GM21447 (cell line): ENCODE data around the gene VAX1.
"Not testable (repeated sequence)": the region's sequence is repeated elsewhere in the genome, so short reads cannot be mapped to it uniquely, and the experiment has no call there.

Experiments used
- ATAC-seq: cut with Tn5 transposase; IDR thresholded peaks from one replicate; pipeline ENCODE4 v1.9.1; 2021; ENCODE audit not compliant: unreplicated experiment

Gene VAX1

GRCh38 chr10:117136391-117136975 is 1.6 kb downstream of the VAX1 start:
- ATAC-seq, result no peak

GRCh38 chr10:117135480-117136140 is 2.5 kb downstream of the VAX1 start:
- no peak for ATAC-seq

DNA sequence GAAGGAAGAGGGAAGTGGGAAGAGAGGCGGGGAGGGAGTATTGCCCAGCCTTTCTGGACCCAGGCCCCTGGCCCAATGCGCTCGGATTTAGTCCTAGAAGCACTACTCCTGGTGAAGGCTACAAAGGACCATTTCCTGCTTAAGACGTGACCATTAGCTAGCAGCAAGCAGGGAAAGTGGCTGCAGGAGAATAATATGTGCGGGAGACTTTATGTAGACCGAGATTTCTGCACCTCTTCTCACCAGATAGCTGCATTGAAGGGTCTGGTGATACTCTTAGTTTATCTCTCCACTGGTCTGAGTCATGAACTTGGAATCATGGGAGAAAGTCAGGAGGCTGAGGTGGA is 3.1 kb downstream of the VAX1 start:
- ATAC-seq, result no peak

DNA sequence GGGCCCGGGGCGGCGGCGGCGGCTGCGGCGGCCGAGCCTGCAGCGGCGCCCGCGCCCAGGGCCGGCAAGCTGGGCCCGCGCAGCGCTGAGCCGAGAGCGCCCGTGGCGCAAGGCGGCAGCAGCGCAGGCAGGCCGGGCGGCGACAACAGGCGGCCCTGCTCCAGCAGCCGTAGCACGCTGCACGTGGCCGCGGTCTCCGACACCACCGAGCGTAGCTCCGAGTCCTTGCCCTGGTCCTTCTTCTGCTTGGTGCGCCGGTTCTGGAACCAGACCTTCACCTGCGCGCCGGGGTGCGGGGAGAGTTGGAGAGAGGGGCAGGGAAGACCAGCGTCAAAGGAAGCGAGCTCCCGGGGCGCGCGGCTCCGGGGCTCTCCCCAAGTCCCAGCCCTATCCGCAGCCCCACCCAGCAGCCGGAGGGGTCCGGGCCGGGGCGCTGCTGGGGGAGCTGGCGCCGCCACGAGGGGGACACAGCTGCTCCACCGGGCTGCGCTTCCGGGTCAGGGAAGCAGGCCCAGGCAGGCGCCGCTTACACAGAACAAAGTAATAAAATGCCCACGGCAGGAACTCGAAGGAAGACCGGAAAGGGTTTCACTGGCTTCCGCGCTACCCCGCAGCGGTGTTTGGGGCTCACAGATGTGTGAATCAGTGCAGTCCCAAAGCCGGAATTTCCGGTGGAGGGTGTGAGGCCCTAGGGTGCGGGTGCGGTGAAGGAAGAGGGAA is 3.6 kb downstream of the VAX1 start:
- ATAC-seq, result no peak

DNA sequence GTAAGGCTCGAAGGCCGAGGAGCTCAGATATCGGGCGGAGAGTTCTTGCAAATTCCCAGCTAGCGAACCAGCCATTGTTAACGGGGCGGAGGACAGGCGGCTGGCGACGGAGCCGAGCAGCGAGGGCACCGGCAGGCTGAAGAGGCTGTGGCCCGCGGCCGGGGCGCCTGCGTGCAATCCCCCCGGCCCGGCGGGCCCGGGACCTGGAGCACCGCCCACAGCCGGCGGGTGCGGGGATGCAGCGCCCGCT is 4.1 kb downstream of the VAX1 start:
- no peak for ATAC-seq

DNA sequence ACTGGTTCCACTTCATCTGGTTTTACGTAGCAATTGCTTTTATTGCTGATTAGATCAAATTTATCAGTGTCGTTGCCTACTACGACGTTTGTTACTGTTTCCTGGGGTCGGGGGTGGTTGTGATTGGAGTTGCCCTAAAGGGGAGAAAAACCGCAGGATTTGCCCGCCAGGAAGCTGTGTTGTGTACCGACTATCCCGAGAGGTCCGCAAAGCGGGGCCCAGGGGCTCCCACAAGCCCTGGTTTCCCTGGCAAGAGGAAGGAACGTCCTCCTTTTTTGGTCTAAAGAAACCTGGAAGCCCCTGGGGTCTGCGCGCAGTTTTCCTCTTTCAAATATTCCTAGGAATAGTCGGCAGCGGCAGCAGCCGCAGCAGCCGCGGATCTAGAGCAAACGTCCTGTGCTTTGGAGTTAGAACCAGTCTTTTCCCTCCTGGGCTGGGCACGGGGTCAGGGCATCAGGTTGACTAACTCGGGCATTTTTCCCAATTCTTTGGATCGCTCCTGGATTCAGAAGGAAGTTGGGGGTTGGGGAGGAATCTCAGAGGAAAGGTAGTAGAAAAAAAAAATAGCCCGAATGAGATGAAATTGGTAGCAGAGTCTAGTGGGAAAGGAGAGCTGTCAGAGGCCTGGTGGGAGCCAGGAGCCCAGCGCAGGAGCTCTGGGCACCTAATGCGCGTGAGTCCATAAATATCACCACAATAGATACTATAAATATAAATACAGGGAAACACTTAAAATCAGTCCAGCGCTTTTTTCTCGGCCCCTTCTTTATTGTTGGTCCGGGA is 4.6 kb downstream of the VAX1 start:
- ATAC-seq, result no peak

GRCh38 chr10:117132751-117133231 is 5.3 kb downstream of the VAX1 start:
- no peak for ATAC-seq

DNA sequence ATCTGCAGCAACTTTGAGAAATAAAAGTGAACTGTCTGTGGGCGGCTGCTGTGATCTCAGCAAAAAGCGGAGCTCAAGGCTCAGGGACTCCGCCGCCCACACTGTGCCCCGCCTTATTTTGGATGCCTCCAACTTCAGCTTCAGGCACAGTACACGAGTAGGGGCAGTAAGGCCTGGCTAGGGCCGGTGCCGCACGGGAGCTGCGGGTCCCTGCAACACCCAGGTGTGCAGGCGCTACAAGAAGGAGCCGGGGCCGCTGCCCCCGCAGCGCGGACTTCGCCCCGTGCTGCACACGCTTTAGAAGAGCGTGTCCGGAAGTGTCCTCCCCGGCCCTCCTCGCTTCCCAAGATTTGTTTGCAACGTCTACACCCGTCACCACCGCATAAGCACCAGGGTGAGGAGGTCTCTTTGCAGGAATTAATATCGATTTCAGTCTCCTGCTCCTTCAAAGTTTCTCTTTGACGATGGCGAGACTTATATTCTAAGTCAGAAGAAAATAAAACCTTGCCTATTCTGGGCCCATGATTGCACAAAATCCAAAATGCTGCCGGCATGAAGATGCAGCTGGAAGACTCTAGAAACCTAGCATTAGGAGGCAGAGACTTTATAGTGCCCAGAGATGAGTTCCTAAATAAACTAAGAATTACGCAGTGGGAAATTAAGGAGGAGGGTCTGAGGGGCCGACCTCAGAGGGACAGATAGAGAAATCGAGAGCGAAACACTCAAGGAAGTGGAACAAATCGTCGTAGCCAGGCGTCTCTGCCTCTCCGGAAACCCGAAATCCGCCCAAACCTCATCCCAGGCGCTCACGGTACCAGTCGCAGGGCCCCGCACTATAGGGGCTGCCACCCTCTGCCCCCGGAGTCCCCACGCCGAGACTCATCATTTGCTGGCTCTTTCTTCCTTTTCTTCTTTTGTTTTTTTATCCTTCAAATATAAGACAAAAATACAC is 6.4 kb downstream of the VAX1 start:
- no peak for ATAC-seq

DNA sequence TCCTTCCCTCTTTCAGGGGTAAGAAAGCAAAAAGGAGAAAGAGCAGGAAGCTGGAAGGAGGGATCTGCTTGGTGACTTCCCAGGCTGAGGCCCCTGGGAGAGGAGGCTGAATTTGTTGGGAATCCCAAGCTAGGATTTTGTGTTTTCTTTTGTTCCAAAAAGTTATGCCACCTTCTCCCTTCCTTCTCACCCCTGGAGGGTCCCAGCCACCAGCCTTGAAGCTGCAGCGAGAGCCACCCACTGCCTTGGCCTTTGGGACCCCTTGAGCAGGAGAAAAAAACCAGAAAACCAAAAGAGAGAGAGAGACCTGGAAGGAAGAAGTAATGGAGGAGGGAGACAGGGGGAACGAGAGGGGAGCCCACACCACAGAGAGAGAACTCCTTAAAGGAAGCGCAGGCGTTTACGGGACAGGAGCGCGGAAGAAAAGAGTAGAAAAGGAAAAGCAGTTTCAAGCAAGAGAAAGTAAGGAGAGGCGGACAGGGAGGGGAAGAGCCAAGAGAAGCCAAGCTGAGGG is 7.2 kb downstream of the VAX1 start:
- ATAC-seq, result no peak

GRCh38 chr10:117130346-117130745 is 7.7 kb downstream of the VAX1 start:
- ATAC-seq, result no peak

GRCh38 chr10:117126645-117127044 is 11.4 kb downstream of the VAX1 start:
- ATAC-seq, result not testable (repeated sequence)

GRCh38 chr10:117126034-117126433 is 12.0 kb downstream of the VAX1 start:
- no peak for ATAC-seq

DNA sequence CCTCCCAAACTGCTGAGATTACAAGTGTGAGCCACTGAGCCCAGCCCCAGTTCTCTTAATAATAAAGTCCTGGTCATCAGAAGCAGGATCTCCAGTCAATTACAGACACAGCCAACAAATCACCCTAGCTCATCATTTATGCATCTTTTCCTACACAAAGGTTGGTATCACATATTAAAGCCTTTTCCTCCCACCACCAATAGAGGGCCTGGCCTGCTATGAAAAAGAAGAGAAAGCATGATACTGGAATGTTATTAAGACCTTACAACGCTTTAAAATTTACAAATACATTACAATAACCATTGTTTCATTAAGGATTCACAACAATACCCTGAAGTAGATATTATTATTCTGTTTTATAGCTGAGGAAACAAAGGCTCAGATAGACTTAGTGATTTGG is 25.9 kb downstream of the VAX1 start:
- ATAC-seq, result no peak

- ATAC-seq, result no peak
These were observed 30.8 kb downstream of the VAX1 start for GRCh38 chr10:117107238-117107637.

DNA sequence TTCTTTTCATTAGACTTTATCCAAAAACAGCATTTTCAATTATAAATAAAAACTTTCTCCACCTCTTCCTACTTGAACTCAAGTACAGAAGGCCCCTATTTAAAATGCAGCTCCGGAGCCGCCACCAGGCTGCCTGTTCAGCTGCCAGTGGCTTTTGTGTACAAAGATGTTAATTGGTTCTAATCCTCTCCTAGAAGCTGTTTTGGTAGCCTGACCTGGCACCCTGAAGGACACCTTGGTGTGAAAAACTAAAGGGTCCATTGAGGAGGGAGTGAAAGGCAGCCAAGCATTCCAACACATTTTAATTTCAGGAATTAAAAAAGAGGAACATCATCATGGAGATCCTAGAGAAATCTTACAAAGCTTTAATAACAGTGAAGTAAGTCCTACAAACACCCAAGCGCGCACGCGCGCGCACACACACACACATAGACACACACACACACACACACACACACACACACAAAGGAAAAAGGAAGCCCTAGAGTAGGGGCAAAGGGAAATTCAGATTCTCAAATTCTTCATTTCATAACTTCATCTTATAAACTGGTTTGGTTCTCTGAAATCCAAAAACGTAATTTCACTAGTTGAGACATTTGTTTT is 41.4 kb downstream of the VAX1 start:
- no peak for ATAC-seq

- no peak for ATAC-seq
These were observed 43.2 kb downstream of the VAX1 start for GRCh38 chr10:117094856-117095255.

DNA sequence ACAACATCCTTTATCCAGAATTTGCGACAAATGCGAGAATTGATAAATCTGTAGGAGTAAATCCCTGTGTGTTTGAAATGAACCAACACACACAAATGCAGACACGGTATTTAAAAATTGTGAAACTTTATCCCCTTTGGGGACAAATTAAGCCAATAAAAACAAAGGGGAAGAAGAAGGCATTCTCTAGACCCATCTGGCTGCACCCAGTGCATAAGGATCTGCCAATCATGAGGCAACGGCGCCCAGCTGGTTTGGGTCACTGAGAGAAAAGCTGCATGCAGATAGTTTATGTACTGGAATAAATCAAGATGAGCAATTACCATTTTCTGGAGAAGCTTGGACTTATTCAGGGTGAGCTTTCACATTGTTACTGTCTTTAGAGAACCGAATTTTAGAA is 45.7 kb downstream of the VAX1 start:
- no peak for ATAC-seq

DNA sequence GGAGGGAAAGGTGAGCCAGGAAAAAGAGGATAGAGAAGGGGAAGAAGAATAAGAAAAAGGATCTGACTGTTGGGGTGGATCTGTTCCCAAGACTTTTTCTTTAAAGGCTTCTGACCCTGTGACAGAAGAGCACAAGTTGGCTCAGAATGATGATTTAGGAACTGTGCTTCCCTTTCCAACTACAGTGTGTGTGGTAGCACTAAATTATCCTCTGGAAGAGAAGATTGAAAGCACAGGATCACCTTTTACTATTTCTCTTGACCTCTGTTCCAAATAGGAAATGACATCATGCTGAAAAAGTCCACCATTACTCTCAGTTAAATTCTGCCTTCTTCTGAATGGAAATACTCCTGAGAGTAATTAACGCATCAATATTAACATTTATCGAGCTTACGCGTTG is 47.2 kb downstream of the VAX1 start:
- no peak for ATAC-seq

- ATAC-seq, result no peak
These were observed 50.5 kb downstream of the VAX1 start for GRCh38 chr10:117087521-117087920.

DNA sequence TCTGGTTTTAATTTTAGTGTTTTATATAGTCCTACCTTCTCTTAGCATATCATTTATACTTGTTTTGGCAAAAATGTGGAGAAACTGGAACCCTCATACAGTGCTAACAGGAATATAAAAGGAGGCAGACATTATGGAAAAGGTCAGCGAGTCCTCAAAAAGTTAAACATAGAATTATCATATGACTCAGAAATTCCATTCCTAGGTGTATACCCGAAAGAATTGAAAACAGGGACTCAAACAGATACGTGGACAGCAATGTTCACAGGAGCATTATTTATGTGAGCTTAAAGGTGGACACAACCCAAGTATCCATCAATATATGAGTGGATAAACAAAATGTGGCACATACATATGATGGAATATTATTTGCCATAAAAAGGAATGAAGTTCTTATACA is 51.5 kb downstream of the VAX1 start:
- ATAC-seq, result no peak
